DOHH2 (cell line): Measurements from ENCODE around the gene PREX1.

Experiments used
- H3F3A ChIP-seq: fragments of 200-600 bp; sonication (generic), shearing (Covaris generic); 2 replicates; pipeline ENCODE4 v1.6.0; 2016; ENCODE audit warnings: antibody characterized with exemption, mild to moderate bottlenecking; ENCODE audit not compliant: control insufficient read depth, insufficient read depth
- H3K27ac ChIP-seq: fragments of 200-600 bp; sonication (generic); 2 replicates; pipeline ENCODE4 v1.5.1; 2014; ENCODE audit warnings: low read depth, mild to moderate bottlenecking, low read length, moderate library complexity
- H3K27me3 ChIP-seq: fragments of 200-600 bp; sonication (generic); 2 replicates; pipeline ENCODE4 v1.6.1; 2014; ENCODE audit warnings: mild to moderate bottlenecking, low read length, mixed read lengths; ENCODE audit not compliant: control insufficient read depth
- H3K36me3 ChIP-seq: fragments of 200-600 bp; sonication (generic); 2 replicates; pipeline ENCODE4 v1.6.1; 2014; ENCODE audit warnings: mild to moderate bottlenecking, low read length, moderate library complexity, mixed read lengths; ENCODE audit not compliant: control insufficient read depth
- H3K4me1 ChIP-seq: fragments of 200-600 bp; sonication (generic); 2 replicates; pipeline ENCODE4 v1.6.1; 2014; ENCODE audit warnings: mild to moderate bottlenecking, low read length, mixed read lengths; ENCODE audit not compliant: control insufficient read depth
- H3K4me2 ChIP-seq: fragments of 200-600 bp; sonication (generic); 2 replicates; pipeline ENCODE4 v1.6.0; 2014; ENCODE audit warnings: mild to moderate bottlenecking, low read length, moderate library complexity
- H3K4me3 ChIP-seq: fragments of 200-600 bp; sonication (generic); 2 replicates; pipeline ENCODE4 v1.5.1; 2014; ENCODE audit warnings: mild to moderate bottlenecking, low read length, mixed read lengths
- H3K79me2 ChIP-seq: fragments of 200-600 bp; sonication (generic); 2 replicates; pipeline ENCODE4 v1.6.1; 2014; ENCODE audit warnings: mild to moderate bottlenecking, low read length, mixed read lengths; ENCODE audit not compliant: control insufficient read depth
- H3K9me2 ChIP-seq: fragments of 200-600 bp; sonication (generic); replicated peaks from 2 replicates; pipeline ENCODE4 v1.6.1; 2014; ENCODE audit warnings: mild to moderate bottlenecking, low read length, mixed read lengths; ENCODE audit not compliant: control insufficient read depth
- H3K9me3 ChIP-seq: fragments of 200-600 bp; sonication (generic); 2 replicates; pipeline ENCODE4 v1.6.1; 2014; ENCODE audit warnings: antibody characterized with exemption, low read length, mixed read lengths; ENCODE audit not compliant: control insufficient read depth, insufficient read depth
- H4K20me1 ChIP-seq: fragments of 200-600 bp; sonication (generic); 2 replicates; pipeline ENCODE4 v1.6.0; 2014; ENCODE audit warnings: low read depth, mild to moderate bottlenecking, antibody characterized with exemption, low read length, moderate library complexity; ENCODE audit not compliant: control insufficient read depth, insufficient read depth
- CTCF ChIP-seq: fragments of 200-600 bp; sonication (generic); IDR thresholded peaks from one replicate; pipeline ENCODE4 v1.5.1; 2014; ENCODE audit warnings: antibody characterized with exemption, mild to moderate bottlenecking, low read depth, low read length; ENCODE audit not compliant: poor library complexity, severe bottlenecking
- EZH2phosphoT487 ChIP-seq: fragments of 200-600 bp; sonication (generic); IDR thresholded peaks from 2 replicates; pipeline ENCODE4 v1.6.1; 2017; ENCODE audit warnings: borderline replicate concordance, mild to moderate bottlenecking, antibody characterized with exemption, low read length, moderate library complexity, mixed read lengths

PREX1 gene

GRCh38 chr20:48667481-48667880 lies 160.3 kb downstream of the PREX1 start:
- H3K4me1 ChIP-seq = no peaks in the 10 kb centered on the region

DNA sequence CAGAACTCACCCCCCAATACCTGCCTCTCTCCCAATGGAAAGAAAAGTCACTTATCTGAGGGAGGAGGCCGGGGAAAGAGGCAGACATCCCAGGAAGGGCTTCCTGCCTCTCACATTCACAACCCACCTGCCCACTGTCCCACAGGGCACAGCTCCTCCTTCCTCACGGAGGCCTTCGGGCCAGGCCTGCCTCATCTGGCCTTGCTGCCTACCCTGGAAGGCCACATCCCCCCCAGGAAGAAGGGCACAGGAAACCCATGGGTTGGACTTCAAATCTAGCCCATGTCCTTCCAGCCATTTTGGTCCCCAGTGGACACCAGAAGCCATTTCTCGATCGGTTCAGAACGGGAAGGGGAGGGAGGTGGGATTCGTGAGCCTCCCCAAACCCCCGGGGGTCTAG lies 162.0 kb downstream of the PREX1 start:
- Histone ChIP-seq H4K20me1 (no peaks in the 10 kb centered on the region), H3K9me2 (no peaks in the 10 kb centered on the region), H3K36me3 (no peaks in the 10 kb centered on the region), H3K79me2 (no peaks in the 10 kb centered on the region), H3K27ac (no peak overlapping the region), H3K4me2 (no peak overlapping the region), H3F3A (no peaks in the 10 kb centered on the region), H3K9me3 (no peaks in the 10 kb centered on the region), H3K27me3 (no peaks in the 10 kb centered on the region), H3K4me3 (no peak overlapping the region), H3K4me1 (no peaks in the 10 kb centered on the region)
- TF ChIP-seq CTCF (no peak), EZH2phosphoT487 (no peak)

More at GRCh38 chr20:48667481-48667880, 160.3 kb downstream of the PREX1 start:
- Histone ChIP-seq H3K9me3 (no peaks in the 10 kb centered on the region), H3K9me2 (no peaks in the 10 kb centered on the region), H3K4me2 (no peak overlapping the region), H3F3A (no peaks in the 10 kb centered on the region), H3K27ac (no peak overlapping the region), H3K79me2 (no peaks in the 10 kb centered on the region), H3K36me3 (no peaks in the 10 kb centered on the region), H4K20me1 (no peaks in the 10 kb centered on the region), H3K4me3 (no peak overlapping the region), H3K27me3 (peaks cover 4% of the 10 kb centered on the region; the same call in 1 of the 2 replicates)
- TF ChIP-seq EZH2phosphoT487 (no peak), CTCF (no peak)

DNA sequence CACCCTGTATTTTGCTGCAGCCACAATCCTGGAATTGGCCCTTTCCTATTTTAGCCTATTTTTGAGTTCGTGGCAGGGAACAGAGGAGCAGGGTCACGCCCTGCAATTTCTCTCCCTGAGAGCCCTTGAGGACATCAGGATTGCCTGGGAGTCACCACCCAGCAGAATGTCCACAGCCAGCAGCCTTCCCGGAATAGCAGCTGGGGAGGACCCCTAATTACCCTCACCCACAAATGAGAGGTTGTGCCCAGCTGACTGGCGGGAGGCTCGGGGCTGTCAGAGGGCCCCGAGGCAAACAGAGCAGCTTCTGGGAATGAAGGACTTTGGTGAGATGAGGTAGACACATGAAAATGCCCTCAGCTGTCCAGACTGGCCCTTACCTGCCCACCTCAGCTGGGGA lies 165.1 kb downstream of the PREX1 start:
- TF ChIP-seq CTCF (no peak), EZH2phosphoT487 (no peak)
- no peaks in the 10 kb centered on the region for H3K36me3 ChIP-seq
- H3K27ac ChIP-seq = no peak overlapping the region

More for the DNA sequence above, 165.1 kb downstream of the PREX1 start:
- Histone ChIP-seq H3K4me2 (no peak overlapping the region), H4K20me1 (no peaks in the 10 kb centered on the region), H3F3A (no peaks in the 10 kb centered on the region), H3K4me3 (no peak overlapping the region), H3K27me3 (no peaks in the 10 kb centered on the region), H3K9me3 (no peaks in the 10 kb centered on the region), H3K4me1 (0 out of 2 replicates have a peak, but pooled peaks cover 2% of the 10 kb centered on the region), H3K79me2 (no peaks in the 10 kb centered on the region), H3K9me2 (no peaks in the 10 kb centered on the region)
